Measurements from ENCODE around the gene SUPT3H. TPM values are rescaled to one million over a fixed set of nuclear protein-coding genes. Genes with fewer than 3 reads are reported as not detected.

SUPT3H gene
- total RNA-seq, 1 experiment from 2014 or later = 12.7 TPM

DNA sequence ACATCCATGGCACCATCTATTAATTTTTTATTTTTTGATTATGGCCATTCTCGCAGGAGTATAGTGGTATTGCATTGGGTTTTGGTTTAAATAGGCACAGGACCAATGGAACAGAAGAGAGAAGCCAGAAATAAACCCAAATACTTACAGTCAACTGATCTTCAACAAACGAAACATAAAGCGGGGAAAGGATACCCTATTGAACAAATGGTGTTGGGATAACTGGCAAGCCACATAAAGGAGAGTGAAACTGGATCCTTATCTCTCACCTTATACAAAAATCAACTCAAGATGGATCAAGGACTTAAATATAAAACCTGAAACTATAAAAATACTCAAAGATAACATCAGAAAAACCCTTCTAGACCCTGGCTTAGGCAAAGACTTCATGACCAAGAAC, 74.9 kb downstream of the SUPT3H start:
- H3K4me1 Mint-ChIP-seq (ENCODE audit: insufficient read depth, unreplicated experiment) = no peaks in the 10 kb centered on the region
- H3K9me3 Mint-ChIP-seq (ENCODE audit: unreplicated experiment) = no peaks in the 10 kb centered on the region
- CTCF ChIA-PET = no interaction called here
- TF ChIP-seq, protein P1, sequence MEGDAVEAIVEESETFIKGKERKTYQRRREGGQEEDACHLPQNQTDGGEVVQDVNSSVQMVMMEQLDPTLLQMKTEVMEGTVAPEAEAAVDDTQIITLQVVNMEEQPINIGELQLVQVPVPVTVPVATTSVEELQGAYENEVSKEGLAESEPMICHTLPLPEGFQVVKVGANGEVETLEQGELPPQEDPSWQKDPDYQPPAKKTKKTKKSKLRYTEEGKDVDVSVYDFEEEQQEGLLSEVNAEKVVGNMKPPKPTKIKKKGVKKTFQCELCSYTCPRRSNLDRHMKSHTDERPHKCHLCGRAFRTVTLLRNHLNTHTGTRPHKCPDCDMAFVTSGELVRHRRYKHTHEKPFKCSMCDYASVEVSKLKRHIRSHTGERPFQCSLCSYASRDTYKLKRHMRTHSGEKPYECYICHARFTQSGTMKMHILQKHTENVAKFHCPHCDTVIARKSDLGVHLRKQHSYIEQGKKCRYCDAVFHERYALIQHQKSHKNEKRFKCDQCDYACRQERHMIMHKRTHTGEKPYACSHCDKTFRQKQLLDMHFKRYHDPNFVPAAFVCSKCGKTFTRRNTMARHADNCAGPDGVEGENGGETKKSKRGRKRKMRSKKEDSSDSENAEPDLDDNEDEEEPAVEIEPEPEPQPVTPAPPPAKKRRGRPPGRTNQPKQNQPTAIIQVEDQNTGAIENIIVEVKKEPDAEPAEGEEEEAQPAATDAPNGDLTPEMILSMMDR (IDR thresholded peaks at IDR 0.05; ENCODE audit: unreplicated experiment) = no peak
- POLR2A ChIA-PET = no interaction called here
- intact Hi-C loops (cut with micrococcal nuclease) = no loop called here
- no peaks in the 10 kb centered on the region for H3K36me3 Mint-ChIP-seq (ENCODE audit: insufficient read depth, unreplicated experiment)
- H3K27ac Mint-ChIP-seq (ENCODE audit: low read depth, unreplicated experiment) = no peak overlapping the region
- no peaks in the 10 kb centered on the region for H3K27me3 Mint-ChIP-seq (ENCODE audit: insufficient read depth, unreplicated experiment)
- no TSS peak for BruUV-seq (replicated peaks)
- H3K4me3 Mint-ChIP-seq (ENCODE audit: unreplicated experiment) = no peak overlapping the region
- DNase-seq (ENCODE audit: unreplicated experiment) = no peak

DNA sequence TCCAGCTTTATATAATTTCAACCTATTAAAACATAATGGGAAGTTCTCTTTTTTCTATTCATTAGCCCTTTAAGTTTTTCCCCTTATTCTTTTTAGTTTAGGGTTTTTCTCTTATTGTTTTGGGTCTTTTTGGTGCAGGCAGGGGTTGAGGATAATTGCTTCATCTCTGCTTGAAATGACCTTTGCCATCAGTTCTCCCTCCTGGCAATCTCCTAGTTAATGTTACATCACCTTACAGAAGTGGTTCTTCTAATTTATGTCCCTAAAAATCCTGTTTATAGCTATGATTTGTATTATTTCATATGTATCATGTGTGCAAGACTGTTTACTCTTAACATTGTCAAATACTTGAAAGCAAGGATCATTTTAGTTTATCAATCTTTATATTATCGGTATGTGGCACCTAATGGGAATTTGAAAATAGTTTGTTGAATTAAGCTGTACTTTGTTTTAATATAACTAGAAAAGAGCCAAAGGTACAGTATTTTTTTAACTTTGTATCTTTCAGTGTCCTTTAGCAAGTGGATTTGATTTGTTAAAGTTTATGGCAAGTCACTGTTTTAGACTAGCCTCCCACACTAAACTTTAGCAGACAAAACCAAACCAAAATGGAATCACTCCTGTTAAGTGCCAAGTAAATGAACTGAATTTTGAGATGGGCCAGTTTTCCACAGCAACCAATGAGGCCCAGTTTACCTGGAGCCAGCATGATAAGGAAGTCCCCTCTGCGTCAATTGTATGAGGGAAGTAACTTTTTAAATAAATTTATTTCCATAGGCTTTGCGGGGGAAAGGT, 76.2 kb downstream of the SUPT3H start:
- no peaks in the 10 kb centered on the region for H3K4me1 Mint-ChIP-seq (ENCODE audit: insufficient read depth, unreplicated experiment)
- H3K4me3 Mint-ChIP-seq (ENCODE audit: unreplicated experiment) = no peak overlapping the region
- CTCF ChIA-PET = interaction anchor here (0.7 kb wide), 2 partner anchors 232 to 662 kb away, joined by 3 read pairs; no protein-coding TSS in a partner anchor
- intact Hi-C loops (cut with micrococcal nuclease) = no loop called here
- BruUV-seq (replicated peaks) = no TSS peak
- no peak for DNase-seq (ENCODE audit: unreplicated experiment)
- H3K27me3 Mint-ChIP-seq (ENCODE audit: insufficient read depth, unreplicated experiment) = no peaks in the 10 kb centered on the region
- POLR2A ChIA-PET = interaction anchor here (0.6 kb wide), 1 partner anchor 14 kb away, joined by 4 read pairs; no protein-coding TSS in a partner anchor
- TF ChIP-seq, protein P1 (IDR thresholded peaks at IDR 0.05; ENCODE audit: unreplicated experiment) = no peak
- H3K36me3 Mint-ChIP-seq (ENCODE audit: insufficient read depth, unreplicated experiment) = no peaks in the 10 kb centered on the region
- no peak overlapping the region for H3K27ac Mint-ChIP-seq (ENCODE audit: low read depth, unreplicated experiment)
- no peaks in the 10 kb centered on the region for H3K9me3 Mint-ChIP-seq (ENCODE audit: unreplicated experiment)

DNA sequence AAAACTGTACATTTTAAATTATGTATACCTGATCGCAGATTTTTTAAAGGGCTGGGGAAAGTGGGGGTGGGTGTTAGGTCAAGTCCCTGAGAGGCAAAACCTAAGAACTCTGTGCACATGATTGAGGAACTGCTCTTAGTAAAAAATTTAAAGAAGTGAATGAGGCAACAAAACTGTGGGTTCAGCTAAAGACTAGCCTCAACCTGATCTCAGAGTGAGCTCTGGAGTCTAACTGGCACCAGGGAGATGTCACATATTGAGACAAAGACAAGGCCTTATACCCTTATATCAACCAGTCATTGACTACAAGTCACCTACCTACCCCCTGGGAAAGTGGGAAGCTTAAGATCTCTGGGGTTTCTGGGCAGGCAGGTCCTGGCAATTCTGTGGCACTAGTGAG, 77.0 kb downstream of the SUPT3H start:
- no peak for DNase-seq (ENCODE audit: unreplicated experiment)
- POLR2A ChIA-PET = no interaction called here
- Mint-ChIP-seq H3K9me3 (ENCODE audit: unreplicated experiment) (no peaks in the 10 kb centered on the region), H3K4me3 (ENCODE audit: unreplicated experiment) (no peak overlapping the region), H3K27me3 (ENCODE audit: insufficient read depth, unreplicated experiment) (no peaks in the 10 kb centered on the region), H3K36me3 (ENCODE audit: insufficient read depth, unreplicated experiment) (no peaks in the 10 kb centered on the region), H3K4me1 (ENCODE audit: insufficient read depth, unreplicated experiment) (no peaks in the 10 kb centered on the region), H3K27ac (ENCODE audit: low read depth, unreplicated experiment) (no peak overlapping the region)
- TF ChIP-seq, protein P1 (IDR thresholded peaks at IDR 0.05; ENCODE audit: unreplicated experiment) = no peak
- intact Hi-C loops (cut with micrococcal nuclease) = no loop called here
- CTCF ChIA-PET = no interaction called here
- no TSS peak for BruUV-seq (replicated peaks)

DNA sequence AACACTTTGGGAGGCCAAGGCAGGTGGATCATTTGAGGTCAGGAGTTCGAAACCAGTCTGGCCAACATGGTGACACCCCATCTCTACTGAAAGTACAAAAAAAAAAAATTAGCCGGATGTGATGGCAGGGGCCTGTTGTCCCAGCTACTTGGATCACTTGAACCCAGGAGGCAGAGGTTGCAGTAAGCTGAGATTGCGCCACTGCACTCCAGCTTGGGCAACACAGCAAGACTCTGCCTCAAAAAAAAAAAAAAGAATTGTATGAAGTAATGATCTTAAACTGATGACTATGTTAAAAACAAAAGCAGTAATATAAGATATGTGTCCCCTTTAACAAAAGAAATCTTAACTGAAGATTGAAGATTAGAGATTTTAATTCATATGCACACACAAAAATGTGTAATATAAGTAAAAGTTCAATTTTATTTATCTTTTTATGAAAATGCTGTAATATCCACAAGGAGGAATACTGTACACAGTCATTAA, 78.6 kb downstream of the SUPT3H start:
- no peaks in the 10 kb centered on the region for H3K27me3 Mint-ChIP-seq (ENCODE audit: insufficient read depth, unreplicated experiment)
- BruUV-seq (replicated peaks) = no TSS peak
- ChIA-PET CTCF (no interaction called here), POLR2A (interaction anchor here (0.6 kb wide), 1 partner anchor 9 kb away, joined by 4 read pairs; no protein-coding TSS in a partner anchor)
- no peak overlapping the region for H3K27ac Mint-ChIP-seq (ENCODE audit: low read depth, unreplicated experiment)
- H3K4me3 Mint-ChIP-seq (ENCODE audit: unreplicated experiment) = no peak overlapping the region
- H3K9me3 Mint-ChIP-seq (ENCODE audit: unreplicated experiment) = no peaks in the 10 kb centered on the region
- H3K36me3 Mint-ChIP-seq (ENCODE audit: insufficient read depth, unreplicated experiment) = no peaks in the 10 kb centered on the region
- intact Hi-C loops (cut with micrococcal nuclease) = no loop called here
- no peaks in the 10 kb centered on the region for H3K4me1 Mint-ChIP-seq (ENCODE audit: insufficient read depth, unreplicated experiment)
- DNase-seq (ENCODE audit: unreplicated experiment) = no peak
- TF ChIP-seq, protein P1 (IDR thresholded peaks at IDR 0.05; ENCODE audit: unreplicated experiment) = no peak

All from MCF 10A (cell line).